ENCODE data around the gene TMEM170B.
"Not testable (repeated sequence)": the region's sequence is repeated elsewhere in the genome, so short reads cannot be mapped to it uniquely, and the experiment has no call there.

The TMEM170B gene

GRCh38 chr6:11532097-11532496, 5.5 kb upstream of the TMEM170B start:
- no peak for DNase-seq

GRCh38 chr6:11534561-11534960, 3.0 kb upstream of the TMEM170B start:
- no peak for DNase-seq

GRCh38 chr6:11535801-11536230, 1.7 kb upstream of the TMEM170B start:
- DNase-seq: no peak

GRCh38 chr6:11536795-11537194, 754 bp upstream of the TMEM170B start:
- DNase-seq: peak; percentile 15

- peak; percentile 8 for DNase-seq
Measured at GRCh38 chr6:11538052-11538818, 686 bp downstream of the TMEM170B start.

- no peak for DNase-seq
Measured at GRCh38 chr6:11538819-11539468, 1.4 kb downstream of the TMEM170B start.

GRCh38 chr6:11542863-11543262, 5.3 kb downstream of the TMEM170B start:
- DNase-seq: no peak

GRCh38 chr6:11543919-11544518, 6.5 kb downstream of the TMEM170B start:
- DNase-seq: no peak

- not testable (repeated sequence) for DNase-seq
Measured at GRCh38 chr6:11547846-11548245, 10.3 kb downstream of the TMEM170B start.

- DNase-seq: not testable (repeated sequence)
Measured at GRCh38 chr6:11548578-11548977, 11.0 kb downstream of the TMEM170B start.

- no peak for DNase-seq
Measured at GRCh38 chr6:11551053-11551452, 13.5 kb downstream of the TMEM170B start.

- no peak for DNase-seq
Measured at GRCh38 chr6:11552442-11552841, 14.9 kb downstream of the TMEM170B start.

- no peak for DNase-seq
Measured at GRCh38 chr6:11553824-11554223, 16.3 kb downstream of the TMEM170B start.

GRCh38 chr6:11556309-11556708, 18.8 kb downstream of the TMEM170B start:
- DNase-seq: no peak

- no peak for DNase-seq
Measured at GRCh38 chr6:11563793-11564192, 26.2 kb downstream of the TMEM170B start.

- DNase-seq: no peak
Measured at GRCh38 chr6:11566609-11567008, 29.1 kb downstream of the TMEM170B start.

GRCh38 chr6:11571073-11571472, 33.5 kb downstream of the TMEM170B start:
- DNase-seq: no peak

- peak; percentile 24 for DNase-seq
Measured at GRCh38 chr6:11575408-11576033, 38.0 kb downstream of the TMEM170B start.

- no peak for DNase-seq
Measured at GRCh38 chr6:11580686-11581405, 43.3 kb downstream of the TMEM170B start.

GRCh38 chr6:11584244-11584643, 46.7 kb downstream of the TMEM170B start:
- no peak for DNase-seq

GRCh38 chr6:11585426-11586016, 48.0 kb downstream of the TMEM170B start:
- DNase-seq: peak; percentile 28

GRCh38 chr6:11586117-11586516, 48.6 kb downstream of the TMEM170B start:
- DNase-seq: no peak
